CMK (cell line): Measurements from ENCODE around the gene RAP2A.

Experiments
- DNase-seq: peaks from one replicate; pipeline ENCODE4 v3.0.0-alpha.2; 2010; ENCODE audit warnings: low read depth

The RAP2A gene

GRCh38 chr13:97448503-97449251 is 14.7 kb downstream of the RAP2A start:
- DNase-seq: no peak

- DNase-seq: no peak
These were observed 20.7 kb downstream of the RAP2A start for GRCh38 chr13:97454699-97455098.

GRCh38 chr13:97456047-97456446 is 22.1 kb downstream of the RAP2A start:
- no peak for DNase-seq

- no peak for DNase-seq
These were observed 25.3 kb downstream of the RAP2A start for GRCh38 chr13:97459215-97459777.

- DNase-seq: peak; percentile 14
These were observed 26.2 kb downstream of the RAP2A start for GRCh38 chr13:97460004-97460775.

- no peak for DNase-seq
These were observed 26.9 kb downstream of the RAP2A start for GRCh38 chr13:97460853-97461252.

GRCh38 chr13:97464561-97464960 is 30.6 kb downstream of the RAP2A start:
- DNase-seq: no peak

GRCh38 chr13:97466722-97467121 is 32.8 kb downstream of the RAP2A start:
- no peak for DNase-seq

GRCh38 chr13:97468331-97468730 is 34.4 kb downstream of the RAP2A start:
- no peak for DNase-seq

- DNase-seq: no peak
These were observed 37.7 kb downstream of the RAP2A start for GRCh38 chr13:97471711-97472110.

GRCh38 chr13:97474349-97474980 is 40.5 kb downstream of the RAP2A start:
- DNase-seq: no peak

- DNase-seq: no peak
These were observed 41.0 kb downstream of the RAP2A start for GRCh38 chr13:97475011-97475410.

GRCh38 chr13:97477844-97478243 is 43.9 kb downstream of the RAP2A start:
- DNase-seq: no peak

GRCh38 chr13:97478247-97478646 is 44.3 kb downstream of the RAP2A start:
- DNase-seq: no peak

GRCh38 chr13:97483465-97483864 is 49.5 kb downstream of the RAP2A start:
- no peak for DNase-seq

- DNase-seq: no peak
These were observed 50.3 kb downstream of the RAP2A start for GRCh38 chr13:97484301-97484700.

- DNase-seq: no peak
These were observed 51.4 kb downstream of the RAP2A start for GRCh38 chr13:97485320-97485719.

- DNase-seq: no peak
These were observed 56.8 kb downstream of the RAP2A start for GRCh38 chr13:97490702-97491307.

GRCh38 chr13:97491452-97491851 is 57.5 kb downstream of the RAP2A start:
- DNase-seq: no peak

GRCh38 chr13:97492257-97492656 is 58.3 kb downstream of the RAP2A start:
- no peak for DNase-seq

- DNase-seq: no peak
These were observed 58.9 kb downstream of the RAP2A start for GRCh38 chr13:97492684-97493371.

- DNase-seq: no peak
These were observed 59.5 kb downstream of the RAP2A start for GRCh38 chr13:97493456-97493855.
